Stomach (tissue), 4 donors: ENCODE data around the gene PRUNE2.

Source experiments
- CTCF ChIP-seq, 7 experiments: fragments of 450-650 bp in 4 of 7; fragments of 200-600 bp in 3 of 7; sonication (generic) in 3 of 7; IDR thresholded peaks; one replicate each; pipeline ENCODE4 v1.5.1; 2016 to 2019; ENCODE audit warnings: antibody characterized with exemption in 7 of 7, control low read depth in 2 of 7, mild to moderate bottlenecking in 1 of 7
- EP300 ChIP-seq: sonication (generic); formaldehyde crosslinking; IDR thresholded peaks from one replicate; pipeline ENCODE4 v1.6.1; 2017; ENCODE audit warnings: antibody characterized with exemption

GRCh38 chr9:76738402-76738801 lies 167.5 kb downstream of the PRUNE2 start:
- no peak for TF ChIP-seq CTCF (IDR thresholded peaks at IDR 0.05)
- TF ChIP-seq EP300: no peak
